Suprapubic skin (tissue), 4 donors: Measurements from ENCODE around the gene AP4M1. TPM values are rescaled to one million over a fixed set of nuclear protein-coding genes. Genes with fewer than 3 reads are reported as not detected.

Source experiments
- DNase-seq, 2 donors: peaks; one replicate each; pipeline ENCODE4 v3.0.0-alpha.2; 2019; ENCODE audit warnings: low spot score in 2 of 2
- H3K27ac ChIP-seq: fragments of 200-600 bp; sonication (generic); one replicate; pipeline ENCODE4 v1.5.1; 2019
- H3K27me3 ChIP-seq: fragments of 200-600 bp; sonication (generic); one replicate; pipeline ENCODE4 v1.5.1; 2019
- H3K36me3 ChIP-seq: fragments of 200-600 bp; sonication (generic); one replicate; pipeline ENCODE4 v1.5.1; 2019
- H3K4me1 ChIP-seq: fragments of 200-600 bp; sonication (generic); one replicate; pipeline ENCODE4 v1.5.1; 2019
- H3K4me3 ChIP-seq: fragments of 200-600 bp; sonication (generic); one replicate; pipeline ENCODE4 v1.5.1; 2019; ENCODE audit warnings: mild to moderate bottlenecking
- H3K9me3 ChIP-seq: fragments of 200-600 bp; sonication (generic); one replicate; pipeline ENCODE4 v1.5.1; 2019
- CTCF ChIP-seq, 2 donors: fragments of 200-600 bp in 1 of 2; fragments of 450-650 bp in 1 of 2; sonication (generic) in 1 of 2; IDR thresholded peaks; one replicate each; pipeline ENCODE4 v1.5.1; 2016 to 2019; ENCODE audit warnings: antibody characterized with exemption in 2 of 2, mild to moderate bottlenecking in 1 of 2, moderate library complexity in 1 of 2
- EP300 ChIP-seq: sonication (generic); formaldehyde crosslinking; IDR thresholded peaks from one replicate; pipeline ENCODE4 v1.6.1; 2017; ENCODE audit warnings: antibody characterized with exemption
- POLR2A ChIP-seq, 2 donors: fragments of 450-650 bp; IDR thresholded peaks; one replicate each; pipeline ENCODE4 v1.6.1; 2017; ENCODE audit warnings: antibody characterized with exemption in 2 of 2, mild to moderate bottlenecking in 2 of 2, moderate library complexity in 2 of 2
- POLR2AphosphoS5 ChIP-seq, 3 donors: sonication (generic); formaldehyde crosslinking; IDR thresholded peaks; one replicate each; pipeline ENCODE4 v1.6.1; 2017; ENCODE audit warnings: antibody characterized with exemption in 3 of 3
- WGBS: methylation state at CpG from one replicate; pipeline ENCODE4 v1.1.5; 2018; 5-methylcytosine and 5-hydroxymethylcytosine counted together
- total RNA-seq, 4 donors: library from RNA; depleted of rRNA; stranded (reverse); fragments of >200 nt; gene quantifications; one replicate each; pipeline ENCODE4 v1.1.0, GENCODE V29; 2016

The AP4M1 gene
- total RNA-seq, 4 donors from 2014 or later, result 16.7 to 33.2 (median 31.8) TPM

GRCh38 chr7:100088095-100088620 is 13.3 kb upstream of the AP4M1 start:
- Histone ChIP-seq H3K27ac (peak overlapping the region; percentile 93), H3K36me3 (peaks cover 29% of the 10 kb centered on the region), H3K4me1 (peaks cover 18% of the 10 kb centered on the region), H3K9me3 (no peaks in the 10 kb centered on the region), H3K4me3 (peak overlapping the region; percentile 75), H3K27me3 (no peaks in the 10 kb centered on the region)
- no peak for DNase-seq
- TF ChIP-seq POLR2A (IDR thresholded peaks at IDR 0.05), result no peak
- TF ChIP-seq CTCF (IDR thresholded peaks at IDR 0.05), result no peak
- TF ChIP-seq POLR2AphosphoS5 (IDR thresholded peaks at IDR 0.05), result no peak
- no peak for TF ChIP-seq EP300
- WGBS, result 79% methylated on average over 11 of the region's 11 CpGs

GRCh38 chr7:100088621-100089457 is 12.6 kb upstream of the AP4M1 start, which contains the start of gene COPS6:
Gene COPS6, plus strand, starts transcription at chr7:100088969. Its CDS starts 22 bp downstream, at chr7:100088991.
- Histone ChIP-seq H3K36me3 (peaks cover 35% of the 10 kb centered on the region), H3K9me3 (no peaks in the 10 kb centered on the region), H3K27me3 (no peaks in the 10 kb centered on the region), H3K27ac (peak within 1 kb of the TSS; percentile 93), H3K4me3 (peak within 1 kb of the TSS; percentile 75), H3K4me1 (peaks cover 22% of the 10 kb centered on the region)
- TF ChIP-seq POLR2AphosphoS5 (IDR thresholded peaks at IDR 0.05), result peak in 2 of 3 donors; percentile 38 to 99
- no peak for TF ChIP-seq EP300
- TF ChIP-seq CTCF (IDR thresholded peaks at IDR 0.05), result no peak
- peak; percentile 52 to 58 for TF ChIP-seq POLR2A (IDR thresholded peaks at IDR 0.05)
- under 1% methylated on average over 40 of the region's 68 CpGs for WGBS
- DNase-seq, result peak; percentile 88 to 92

- Histone ChIP-seq H3K4me3 (peak overlapping the region; percentile 75), H3K27ac (peak overlapping the region; percentile 93), H3K4me1 (peaks cover 24% of the 10 kb centered on the region), H3K36me3 (peaks cover 43% of the 10 kb centered on the region), H3K27me3 (no peaks in the 10 kb centered on the region), H3K9me3 (no peaks in the 10 kb centered on the region)
- 23% methylated on average over 7 of the region's 7 CpGs for WGBS
- TF ChIP-seq CTCF (IDR thresholded peaks at IDR 0.05) (no peak), EP300 (no peak), POLR2A (IDR thresholded peaks at IDR 0.05) (no peak), POLR2AphosphoS5 (IDR thresholded peaks at IDR 0.05) (no peak)
- DNase-seq, result no peak
These were observed 11.8 kb upstream of the AP4M1 start for GRCh38 chr7:100089458-100090196.

GRCh38 chr7:100090527-100091410 is 10.7 kb upstream of the AP4M1 start:
- no peak for DNase-seq
- H3K27ac ChIP-seq, result no peak overlapping the region
- TF ChIP-seq POLR2A (IDR thresholded peaks at IDR 0.05), result no peak
- no peak for TF ChIP-seq POLR2AphosphoS5 (IDR thresholded peaks at IDR 0.05)
- TF ChIP-seq CTCF (IDR thresholded peaks at IDR 0.05), result no peak
- TF ChIP-seq EP300, result no peak

More at GRCh38 chr7:100090527-100091410, 10.7 kb upstream of the AP4M1 start:
- 88% methylated on average over 14 of the region's 14 CpGs for WGBS
- Histone ChIP-seq H3K4me3 (no peak overlapping the region), H3K36me3 (peaks cover 55% of the 10 kb centered on the region), H3K9me3 (no peaks in the 10 kb centered on the region), H3K27me3 (no peaks in the 10 kb centered on the region), H3K4me1 (peaks cover 24% of the 10 kb centered on the region)
